Astrocyte (in vitro differentiated cells and primary cell): Measurements from ENCODE around the gene TRHDE.

Experiments
- EZH2 ChIP-seq: IDR thresholded peaks from 2 replicates; pipeline ENCODE4 v1.6.1; 2012; ENCODE audit warnings: mild to moderate bottlenecking, low read length, inconsistent platforms; ENCODE audit not compliant: insufficient read depth
- TF ChIP-seq, protein P1 (sequence below): IDR thresholded peaks from 2 replicates; pipeline ENCODE4 v1.5.1; 2011; ENCODE audit warnings: low read depth, mild to moderate bottlenecking, inconsistent platforms, low read length, moderate library complexity; ENCODE audit not compliant: insufficient read depth

DNA sequence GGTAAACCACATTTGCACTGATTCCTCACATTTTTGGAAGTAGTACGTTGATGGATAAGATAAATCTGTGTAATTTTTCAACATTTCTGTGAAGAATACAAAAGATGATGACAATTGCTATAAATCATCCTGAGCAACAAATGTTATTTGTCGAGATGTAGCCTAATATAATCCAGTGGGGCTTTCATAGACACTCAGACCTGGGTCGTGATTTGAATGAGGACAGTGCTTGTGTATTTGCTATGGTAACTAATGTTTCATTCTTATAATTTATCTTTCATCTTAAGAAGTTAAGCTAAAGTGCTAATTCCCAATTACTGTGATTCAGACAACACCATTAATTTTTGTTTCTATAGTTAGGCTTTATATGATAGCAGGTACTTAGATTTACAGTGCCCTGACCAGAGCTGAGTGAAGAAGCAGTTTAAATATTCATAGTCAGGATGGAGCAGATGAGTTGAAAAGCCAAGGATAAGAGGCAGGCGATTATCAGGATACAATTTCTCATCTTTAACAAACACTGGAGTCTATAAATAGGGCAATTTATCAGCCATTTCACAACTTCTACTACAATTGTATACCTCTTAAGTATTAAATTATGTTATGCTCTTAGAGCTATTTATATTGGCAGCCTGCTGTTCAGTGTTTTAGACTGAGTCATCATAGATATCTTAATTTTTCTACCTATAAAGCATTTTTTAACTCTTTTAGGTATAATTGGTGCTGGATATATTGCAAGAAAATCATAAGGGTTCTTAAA is 359.9 kb downstream of the TRHDE start:
- TF ChIP-seq, protein P1, sequence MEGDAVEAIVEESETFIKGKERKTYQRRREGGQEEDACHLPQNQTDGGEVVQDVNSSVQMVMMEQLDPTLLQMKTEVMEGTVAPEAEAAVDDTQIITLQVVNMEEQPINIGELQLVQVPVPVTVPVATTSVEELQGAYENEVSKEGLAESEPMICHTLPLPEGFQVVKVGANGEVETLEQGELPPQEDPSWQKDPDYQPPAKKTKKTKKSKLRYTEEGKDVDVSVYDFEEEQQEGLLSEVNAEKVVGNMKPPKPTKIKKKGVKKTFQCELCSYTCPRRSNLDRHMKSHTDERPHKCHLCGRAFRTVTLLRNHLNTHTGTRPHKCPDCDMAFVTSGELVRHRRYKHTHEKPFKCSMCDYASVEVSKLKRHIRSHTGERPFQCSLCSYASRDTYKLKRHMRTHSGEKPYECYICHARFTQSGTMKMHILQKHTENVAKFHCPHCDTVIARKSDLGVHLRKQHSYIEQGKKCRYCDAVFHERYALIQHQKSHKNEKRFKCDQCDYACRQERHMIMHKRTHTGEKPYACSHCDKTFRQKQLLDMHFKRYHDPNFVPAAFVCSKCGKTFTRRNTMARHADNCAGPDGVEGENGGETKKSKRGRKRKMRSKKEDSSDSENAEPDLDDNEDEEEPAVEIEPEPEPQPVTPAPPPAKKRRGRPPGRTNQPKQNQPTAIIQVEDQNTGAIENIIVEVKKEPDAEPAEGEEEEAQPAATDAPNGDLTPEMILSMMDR: no peak
- TF ChIP-seq EZH2: no peak
